Stomach (tissue), 4 donors: ENCODE data around the gene COX14.

ENCODE experiments used
- POLR2A ChIP-seq, 4 donors: fragments of 450-650 bp; IDR thresholded peaks; one replicate each; pipeline ENCODE4 v1.6.1; 2016; ENCODE audit warnings: antibody characterized with exemption in 4 of 4, control low read depth in 2 of 4, mild to moderate bottlenecking in 1 of 4, moderate library complexity in 1 of 4
- POLR2AphosphoS5 ChIP-seq, 3 donors: sonication (generic); formaldehyde crosslinking; IDR thresholded peaks; one replicate each; pipeline ENCODE4 v1.6.1; 2016; ENCODE audit warnings: antibody characterized with exemption in 3 of 3

GRCh38 chr12:50082644-50083043, 29.4 kb upstream of the COX14 start:
- TF ChIP-seq POLR2A (IDR thresholded peaks at IDR 0.05), result no peak
- no peak for TF ChIP-seq POLR2AphosphoS5 (IDR thresholded peaks at IDR 0.05)
